B cell (primary cell): ENCODE results near the gene EXD3. TPM values are rescaled to one million over a fixed set of nuclear protein-coding genes. Genes with fewer than 3 reads are reported as not detected.

Experiments used
- ATAC-seq: fragments of 200-7000 bp; cut with Tn5 transposase; one replicate; pipeline ENCODE4 v1.10.0; 2021; ENCODE audit warnings: low read depth, mild to moderate bottlenecking, moderate number of reproducible peaks, moderate library complexity
- CTCF ChIA-PET: fragments of 350-600 bp; sonication (Branson Sonifier 250); formaldehyde crosslinking; loops from one replicate; lab custom pipeline; 2021; ENCODE audit warnings: antibody characterized with exemption, inconsistent platforms; lab: Charles Lee
- POLR2A ChIA-PET: fragments of 350-600 bp; sonication (Branson Sonifier 250); formaldehyde crosslinking; loops from one replicate; lab custom pipeline; 2021; ENCODE audit warnings: antibody characterized with exemption; lab: Charles Lee
- DNase-seq: peaks from one replicate; pipeline ENCODE4 v3.0.0; 2013
- H2AFZ ChIP-seq: 2 replicates; pipeline ENCODE4 v1.6.1; 2012; ENCODE audit warnings: mild to moderate bottlenecking, low read depth, low read length; ENCODE audit not compliant: insufficient read depth, poor library complexity, severe bottlenecking
- H3K27ac ChIP-seq, 2 donors: 1 replicate in 1 of 2; 2 replicates in 1 of 2; pipeline ENCODE4 v1.5.1; 2012 to 2013; ENCODE audit warnings: low read length in 2 of 2, mild to moderate bottlenecking in 2 of 2, moderate library complexity in 1 of 2
- H3K27me3 ChIP-seq, 4 experiments: fragments of 200-600 bp in 1 of 4; sonication (generic) in 1 of 4; replicated peaks in 1 of 4; 1 replicate in 2 of 4; 2 replicates in 2 of 4; pipeline versions ENCODE4 v1.6.1 to v1.7.0; 2013 to 2016; ENCODE audit warnings: low read length in 3 of 4, mild to moderate bottlenecking in 2 of 4, mixed read lengths in 1 of 4, moderate library complexity in 1 of 4; ENCODE audit not compliant: insufficient read depth in 4 of 4, control insufficient read depth in 3 of 4; ENCODE audit errors: control extremely low read depth in 1 of 4
- H3K36me3 ChIP-seq, 2 experiments: replicated peaks in 1 of 2; 1 replicate in 1 of 2; 2 replicates in 1 of 2; pipeline versions ENCODE4 v1.6.1 to v1.7.1; 2013; ENCODE audit warnings: low read length in 1 of 2; ENCODE audit not compliant: insufficient read depth in 2 of 2, control insufficient read depth in 1 of 2; ENCODE audit errors: control extremely low read depth in 1 of 2, extremely low read depth in 1 of 2
- H3K4me1 ChIP-seq, 2 donors: fragments of 200-600 bp in 1 of 2; sonication (generic) in 1 of 2; 1 replicate in 1 of 2; 2 replicates in 1 of 2; pipeline versions ENCODE4 v1.5.1 to v1.6.1; 2013 to 2017; ENCODE audit warnings: low read length in 2 of 2; ENCODE audit not compliant: control insufficient read depth in 2 of 2, insufficient read depth in 2 of 2
- H3K4me2 ChIP-seq: replicated peaks from 2 replicates; pipeline ENCODE3; 2012; ENCODE audit warnings: mild to moderate bottlenecking, low read depth, low read length; ENCODE audit not compliant: poor library complexity, severe bottlenecking
- H3K4me3 ChIP-seq, 5 experiments: fragments of 200-600 bp in 1 of 5; sonication (generic) in 1 of 5; 1 replicate in 3 of 5; 2 replicates in 2 of 5; pipeline versions ENCODE4 v1.5.1 to v1.7.0; 2011 to 2016; ENCODE audit warnings: low read length in 4 of 5, mild to moderate bottlenecking in 4 of 5, low read depth in 2 of 5, control low read depth in 1 of 5, moderate library complexity in 1 of 5; ENCODE audit not compliant: insufficient read depth in 1 of 5; ENCODE audit errors: control extremely low read depth in 1 of 5, extremely low read depth in 1 of 5
- H3K79me2 ChIP-seq: fragments of 200-600 bp; sonication (generic); one replicate; pipeline ENCODE4 v1.6.0; 2016; ENCODE audit warnings: low read length; ENCODE audit not compliant: control insufficient read depth, insufficient read depth
- H3K9ac ChIP-seq: fragments of 200-600 bp; sonication (generic); 2 replicates; pipeline ENCODE4 v1.6.1; 2017; ENCODE audit warnings: mild to moderate bottlenecking, low read length, moderate library complexity
- H3K9me3 ChIP-seq, 3 donors: one replicate each; pipeline versions ENCODE4 v1.6.1 to v1.7.1; 2013; ENCODE audit warnings: low read length in 2 of 3; ENCODE audit not compliant: control insufficient read depth in 2 of 3, insufficient read depth in 1 of 3; ENCODE audit errors: control extremely low read depth in 1 of 3
- H4K20me1 ChIP-seq: 2 replicates; pipeline ENCODE4 v1.6.0; 2012; ENCODE audit warnings: mild to moderate bottlenecking, low read length; ENCODE audit not compliant: insufficient read depth, control insufficient read depth, poor library complexity, severe bottlenecking
- H3K27ac Mint-ChIP-seq: one replicate; pipeline ENCODE4 v1.8.0; 2021; ENCODE audit warnings: mixed read lengths
- H3K27me3 Mint-ChIP-seq: one replicate; pipeline ENCODE4 v1.8.0; 2021; ENCODE audit warnings: mixed read lengths
- H3K4me1 Mint-ChIP-seq: one replicate; pipeline ENCODE4 v1.8.0; 2021; ENCODE audit warnings: mixed read lengths
- H3K4me3 Mint-ChIP-seq: one replicate; pipeline ENCODE4 v1.8.0; 2021; ENCODE audit warnings: mixed read lengths
- H3K9me3 Mint-ChIP-seq: one replicate; pipeline ENCODE4 v1.8.0; 2022; ENCODE audit warnings: mixed read lengths; ENCODE audit not compliant: insufficient read depth
- EZH2 ChIP-seq: IDR thresholded peaks from 2 replicates; pipeline ENCODE4 v1.6.1; 2012; ENCODE audit warnings: borderline replicate concordance, low read depth, mild to moderate bottlenecking, moderate library complexity, low read length; ENCODE audit not compliant: insufficient read depth, poor library complexity, severe bottlenecking
- WGBS: methylation state at CpG from one replicate; pipeline ENCODE4 v1.1.5; 2013; ENCODE audit warnings: missing lambda C conversion rate; ENCODE audit not compliant: insufficient coverage; 5-methylcytosine and 5-hydroxymethylcytosine counted together
- intact Hi-C: fragments of 100-400 bp; cut with micrococcal nuclease; formaldehyde crosslinking; loops from one replicate; pipeline ENCODE4 v1.10.0; 2022
- polyA plus RNA-seq: library from polyadenylated mRNA; depleted of rRNA; stranded (reverse); fragments of >200 nt; gene quantifications from 2 replicates; pipeline ENCODE4 v1.2.3, GENCODE V29; 2012
- total RNA-seq, 2 donors: library from RNA; stranded (reverse); fragments of 120-200 nt in 1 of 2; gene quantifications; 1 replicate in 1 of 2; 2 replicates in 1 of 2; pipeline versions ENCODE4 v1.2.3 to v1.2.4, GENCODE V29; 2013 to 2022
- TF ChIP-seq, protein P1 (sequence below): fragments of 200-600 bp; IDR thresholded peaks from one replicate; pipeline ENCODE4 v1.8.0; 2022; ENCODE audit warnings: antibody characterized with exemption, mild to moderate bottlenecking

EXD3 gene
- total and polyA plus RNA-seq, 2 donors (not counting 1 experiment from before 2014, with no cell fraction given): 22.5 to 23.7 TPM

DNA sequence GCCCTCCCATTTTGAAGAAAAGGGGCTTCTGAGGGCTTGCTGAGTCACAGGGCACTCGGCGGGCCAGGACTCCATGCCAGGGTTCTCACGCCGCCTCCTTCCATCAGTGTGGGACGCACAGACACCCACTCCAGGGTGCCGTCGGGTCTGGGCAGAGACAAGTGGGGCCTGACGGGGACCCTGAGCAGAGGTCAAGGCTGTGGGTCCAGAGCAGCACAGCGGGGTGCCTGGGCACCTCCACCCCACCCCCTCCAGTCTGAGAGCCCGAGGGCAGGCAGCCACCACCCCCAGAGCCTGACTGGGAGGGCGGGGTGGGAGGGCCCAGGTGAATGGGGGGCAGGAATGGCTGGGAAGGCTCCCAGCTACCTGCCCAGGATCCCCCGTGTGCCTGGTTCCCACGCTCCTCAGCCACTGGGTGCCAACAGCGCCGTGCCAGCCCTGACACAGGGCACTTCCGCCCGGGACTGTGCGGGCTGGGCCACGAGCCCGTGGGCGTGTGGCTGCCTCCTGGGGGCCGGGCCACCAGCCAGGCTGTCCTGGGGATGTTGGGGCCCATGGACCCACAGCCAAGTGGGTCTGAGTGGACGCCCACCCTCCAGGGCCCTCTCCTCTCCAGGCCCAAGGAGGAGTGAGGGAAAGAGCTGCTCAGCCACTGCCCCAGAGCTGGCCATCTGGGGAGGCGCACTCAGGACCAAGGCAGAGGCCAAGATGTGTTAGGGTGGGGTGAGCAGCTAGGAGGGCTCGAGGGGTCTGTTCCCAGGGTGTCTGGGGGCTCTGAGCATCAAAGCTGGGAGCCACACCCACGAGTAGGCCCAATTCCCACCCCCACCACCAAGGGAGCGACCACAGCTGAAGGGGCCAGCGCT lies 110.7 kb downstream of the EXD3 start:
- no peak for ATAC-seq
- CTCF ChIA-PET: interaction anchor here (1.5 kb wide), 2 partner anchors 10 to 15 kb away, joined by 3 to 4 read pairs; partner anchors contain the start of gene NRARP

More for the DNA sequence above, 110.7 kb downstream of the EXD3 start:
- peaks cover 0 to 15% (median 4%) of the 10 kb centered on the region in 4 experiments for H3K27me3 ChIP-seq
- H2AFZ ChIP-seq: no peak overlapping the region
- no peaks in the 10 kb centered on the region for H3K79me2 ChIP-seq
- H3K9me3 Mint-ChIP-seq: no peaks in the 10 kb centered on the region
- no peak overlapping the region for H3K9ac ChIP-seq
- no peak overlapping the region for H3K4me3 Mint-ChIP-seq
- peaks cover 8 to 16% of the 10 kb centered on the region in 2 donors for H3K4me1 ChIP-seq
- no peak overlapping the region for H3K4me2 ChIP-seq
- no peaks in the 10 kb centered on the region for H3K36me3 ChIP-seq
- H3K9me3 ChIP-seq: peaks cover 0 to 8% (median 0%) of the 10 kb centered on the region in 3 donors
- H3K4me1 Mint-ChIP-seq: peaks cover 1% of the 10 kb centered on the region
- no peak overlapping the region for H3K27ac Mint-ChIP-seq
- H3K27ac ChIP-seq: no peak overlapping the region
- intact Hi-C loops: no loop called here
- no peaks in the 10 kb centered on the region for H4K20me1 ChIP-seq
- TF ChIP-seq, protein P1, sequence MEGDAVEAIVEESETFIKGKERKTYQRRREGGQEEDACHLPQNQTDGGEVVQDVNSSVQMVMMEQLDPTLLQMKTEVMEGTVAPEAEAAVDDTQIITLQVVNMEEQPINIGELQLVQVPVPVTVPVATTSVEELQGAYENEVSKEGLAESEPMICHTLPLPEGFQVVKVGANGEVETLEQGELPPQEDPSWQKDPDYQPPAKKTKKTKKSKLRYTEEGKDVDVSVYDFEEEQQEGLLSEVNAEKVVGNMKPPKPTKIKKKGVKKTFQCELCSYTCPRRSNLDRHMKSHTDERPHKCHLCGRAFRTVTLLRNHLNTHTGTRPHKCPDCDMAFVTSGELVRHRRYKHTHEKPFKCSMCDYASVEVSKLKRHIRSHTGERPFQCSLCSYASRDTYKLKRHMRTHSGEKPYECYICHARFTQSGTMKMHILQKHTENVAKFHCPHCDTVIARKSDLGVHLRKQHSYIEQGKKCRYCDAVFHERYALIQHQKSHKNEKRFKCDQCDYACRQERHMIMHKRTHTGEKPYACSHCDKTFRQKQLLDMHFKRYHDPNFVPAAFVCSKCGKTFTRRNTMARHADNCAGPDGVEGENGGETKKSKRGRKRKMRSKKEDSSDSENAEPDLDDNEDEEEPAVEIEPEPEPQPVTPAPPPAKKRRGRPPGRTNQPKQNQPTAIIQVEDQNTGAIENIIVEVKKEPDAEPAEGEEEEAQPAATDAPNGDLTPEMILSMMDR: no peak
- no peak for TF ChIP-seq EZH2
- POLR2A ChIA-PET: interaction anchor here (0.5 to 0.9 kb wide), 2 partner anchors 10 to 130 kb away, joined by 3 to 6 read pairs; partner anchors contain the start of gene NRARP
- WGBS: 90% methylated on average over 21 of the region's 28 CpGs
- H3K4me3 ChIP-seq: no peak overlapping the region
- peak; percentile 5 for DNase-seq
- no peaks in the 10 kb centered on the region for H3K27me3 Mint-ChIP-seq
